ENCODE data around the gene NUBPL.
A peak's percentile ranks its signal among the peaks of the same experiment; 100 is the strongest.
"Not testable (repeated sequence)": the region's sequence is repeated elsewhere in the genome, so short reads cannot be mapped to it uniquely, and the experiment has no call there.

NUBPL gene

GRCh38 chr14:31806249-31806648, 245.0 kb downstream of the NUBPL start:
- no peak overlapping the region for H3K4me3 ChIP-seq (replicated peaks in 1 of 2; ENCODE audit: low read depth in 2 of 2, low read length in 2 of 2)
- TF ChIP-seq, protein P1, sequence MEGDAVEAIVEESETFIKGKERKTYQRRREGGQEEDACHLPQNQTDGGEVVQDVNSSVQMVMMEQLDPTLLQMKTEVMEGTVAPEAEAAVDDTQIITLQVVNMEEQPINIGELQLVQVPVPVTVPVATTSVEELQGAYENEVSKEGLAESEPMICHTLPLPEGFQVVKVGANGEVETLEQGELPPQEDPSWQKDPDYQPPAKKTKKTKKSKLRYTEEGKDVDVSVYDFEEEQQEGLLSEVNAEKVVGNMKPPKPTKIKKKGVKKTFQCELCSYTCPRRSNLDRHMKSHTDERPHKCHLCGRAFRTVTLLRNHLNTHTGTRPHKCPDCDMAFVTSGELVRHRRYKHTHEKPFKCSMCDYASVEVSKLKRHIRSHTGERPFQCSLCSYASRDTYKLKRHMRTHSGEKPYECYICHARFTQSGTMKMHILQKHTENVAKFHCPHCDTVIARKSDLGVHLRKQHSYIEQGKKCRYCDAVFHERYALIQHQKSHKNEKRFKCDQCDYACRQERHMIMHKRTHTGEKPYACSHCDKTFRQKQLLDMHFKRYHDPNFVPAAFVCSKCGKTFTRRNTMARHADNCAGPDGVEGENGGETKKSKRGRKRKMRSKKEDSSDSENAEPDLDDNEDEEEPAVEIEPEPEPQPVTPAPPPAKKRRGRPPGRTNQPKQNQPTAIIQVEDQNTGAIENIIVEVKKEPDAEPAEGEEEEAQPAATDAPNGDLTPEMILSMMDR (IDR thresholded peaks at IDR 0.05; ENCODE audit: low read depth, low read length) = no peak
- no peak for DNase-seq (ENCODE audit: low read depth in 2 of 2)

DNA sequence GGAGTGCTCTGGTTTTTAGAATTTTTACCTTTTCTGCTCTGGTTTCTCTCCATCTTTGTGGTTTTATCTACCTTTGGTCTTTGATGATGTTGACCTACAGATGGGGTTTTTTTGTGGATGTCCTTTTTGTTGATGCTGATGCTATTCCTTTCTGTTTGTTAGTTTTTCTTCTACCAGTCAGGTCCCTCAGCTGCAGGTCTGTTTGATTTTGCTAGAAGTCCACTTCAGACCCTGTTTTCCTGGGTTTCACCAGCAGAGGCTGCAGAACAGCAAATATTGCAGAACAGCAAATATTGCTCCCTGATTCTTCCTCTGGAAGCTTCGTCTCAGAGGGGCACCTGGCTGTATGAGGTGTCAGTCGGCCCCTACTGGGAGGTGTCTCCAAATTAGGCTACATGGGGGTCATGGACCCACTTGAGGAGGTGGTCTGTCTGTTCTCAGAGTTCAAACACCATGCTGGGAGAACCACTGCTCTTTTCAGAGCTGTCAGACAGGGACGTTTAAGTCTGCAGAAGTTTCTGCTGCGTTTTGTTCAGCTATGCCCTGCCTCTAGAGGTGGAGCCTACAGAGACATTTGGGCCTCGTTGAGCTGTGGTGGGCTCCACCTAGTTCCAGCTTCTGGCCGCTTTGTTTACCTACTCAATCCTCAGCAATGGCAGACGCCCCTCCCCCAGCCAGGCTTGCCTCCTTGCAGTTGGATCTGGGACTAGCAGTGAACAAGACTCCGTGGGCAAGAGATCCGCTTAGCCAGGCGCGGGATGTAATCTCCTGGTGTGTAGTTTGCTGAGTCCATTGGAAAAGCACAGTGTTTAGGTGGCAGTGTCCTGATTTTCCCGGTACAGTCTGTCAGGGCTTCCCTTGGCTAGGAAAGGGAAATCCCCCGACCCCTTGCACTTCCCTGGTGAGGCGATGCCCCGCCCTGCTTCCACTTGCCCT, 250.8 kb downstream of the NUBPL start:
- H3K4me3 ChIP-seq (replicated peaks in 1 of 2; ENCODE audit: low read depth in 2 of 2, low read length in 2 of 2); DNase-seq (ENCODE audit: low read depth in 2 of 2): not testable (repeated sequence)

GRCh38 chr14:31813724-31814490, 252.7 kb downstream of the NUBPL start:
- H3K4me3 ChIP-seq (replicated peaks in 1 of 2; ENCODE audit: low read depth in 2 of 2, low read length in 2 of 2); DNase-seq (ENCODE audit: low read depth in 2 of 2): not testable (repeated sequence)

DNA sequence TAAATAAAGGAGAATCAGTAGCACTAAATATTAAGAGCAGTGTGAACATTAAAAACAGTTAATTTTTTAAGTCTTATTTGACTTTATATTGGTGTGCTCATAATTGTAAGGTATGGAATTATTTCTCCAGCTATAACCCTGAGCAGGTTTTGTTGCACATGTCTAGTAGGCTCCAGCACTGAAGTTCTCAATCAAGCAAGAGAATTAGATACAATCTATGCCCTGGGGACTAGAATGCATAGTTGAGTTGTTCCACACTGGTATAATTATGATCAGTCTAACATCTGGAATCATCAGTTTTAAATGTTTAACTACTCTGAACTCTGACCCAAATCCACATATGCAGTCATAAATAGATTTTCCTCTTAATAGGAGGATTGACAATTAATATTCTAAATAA, 258.1 kb downstream of the NUBPL start:
- H3K4me3 ChIP-seq (replicated peaks in 1 of 2; ENCODE audit: low read depth in 2 of 2, low read length in 2 of 2) = no peak overlapping the region
- TF ChIP-seq, protein P1 (IDR thresholded peaks at IDR 0.05; ENCODE audit: low read depth, low read length) = no peak
- DNase-seq (ENCODE audit: low read depth in 2 of 2) = no peak

GRCh38 chr14:31825459-31825858, 264.3 kb downstream of the NUBPL start:
- no peak overlapping the region for H3K4me3 ChIP-seq (replicated peaks in 1 of 2; ENCODE audit: low read depth in 2 of 2, low read length in 2 of 2)
- TF ChIP-seq, protein P1 (IDR thresholded peaks at IDR 0.05; ENCODE audit: low read depth, low read length) = no peak
- no peak for DNase-seq (ENCODE audit: low read depth in 2 of 2)

GRCh38 chr14:31827325-31827724, 266.1 kb downstream of the NUBPL start:
- no peak for DNase-seq (ENCODE audit: low read depth in 2 of 2)
- no peak overlapping the region for H3K4me3 ChIP-seq (replicated peaks in 1 of 2; ENCODE audit: low read depth in 2 of 2, low read length in 2 of 2)
- TF ChIP-seq, protein P1 (IDR thresholded peaks at IDR 0.05; ENCODE audit: low read depth, low read length) = no peak

DNA sequence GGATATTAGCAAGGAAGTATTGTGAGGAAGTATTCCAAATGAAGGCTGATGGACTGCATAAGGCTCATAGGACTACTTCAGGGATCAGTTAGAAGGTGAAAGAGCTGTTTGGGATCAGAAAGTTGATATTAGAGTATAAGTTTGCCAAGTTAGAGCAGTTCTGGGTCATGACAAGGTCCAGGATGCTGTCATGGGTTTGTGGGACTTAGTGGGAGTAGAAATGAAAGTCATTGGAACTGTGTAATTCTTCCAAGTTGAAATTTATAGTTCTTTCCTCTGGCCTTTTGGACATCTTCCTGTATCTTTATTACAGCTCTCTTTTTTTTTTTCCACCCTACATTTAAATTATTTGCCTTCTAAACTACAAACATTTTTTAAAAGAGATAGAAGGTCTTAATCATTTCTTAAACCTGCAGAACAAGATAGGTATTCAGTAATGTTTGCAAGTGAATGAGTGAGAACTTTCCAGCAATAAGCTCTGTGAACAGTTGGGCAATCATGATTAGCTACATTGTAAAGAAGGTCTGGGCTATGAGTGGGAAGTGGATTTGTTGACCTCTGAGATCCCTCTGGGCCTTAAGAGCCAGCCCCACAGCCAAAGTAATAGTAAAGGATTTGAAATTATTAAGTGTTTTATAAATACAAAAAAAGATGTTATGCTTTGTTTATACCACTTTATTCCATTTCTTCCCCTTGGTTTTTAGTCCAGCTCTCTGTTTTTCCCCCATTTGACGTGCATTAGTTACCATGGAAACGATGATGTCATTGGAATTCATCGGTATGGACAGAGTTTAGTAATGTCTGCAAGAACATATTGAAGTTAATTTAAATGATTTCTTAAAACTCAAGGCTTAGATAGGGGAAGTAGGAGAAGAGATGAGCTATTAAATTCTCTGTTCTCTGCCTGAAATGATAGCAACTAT, 268.0 kb downstream of the NUBPL start:
- no peak overlapping the region for H3K4me3 ChIP-seq (replicated peaks in 1 of 2; ENCODE audit: low read depth in 2 of 2, low read length in 2 of 2)
- TF ChIP-seq, protein P1 (IDR thresholded peaks at IDR 0.05; ENCODE audit: low read depth, low read length) = no peak
- DNase-seq (ENCODE audit: low read depth in 2 of 2) = peak; percentile 77 to 92
